ENCODE measurements around the gene STX8. TPM values are rescaled to one million over a fixed set of nuclear protein-coding genes. Genes with fewer than 3 reads are reported as not detected.

The STX8 gene
- total and polyA plus RNA-seq, 9 of the 15 experiments (the other 6 are each of a cell fraction or from before 2014, with no cell fraction given) = 14.6 to 42.5 (median 22.1) TPM

- peak; percentile 37; the same call in 1 of the 2 replicates for TF ChIP-seq REST (IDR thresholded peaks at IDR 0.05; ENCODE audit: borderline replicate concordance)
- TF ChIP-seq REST (CRISPR knock-in tag; IDR thresholded peaks at IDR 0.05; ENCODE audit: low read depth) = no peak
Observed at GRCh38 chr17:9522074-9522473, 53.5 kb downstream of the STX8 start (continued).

- Histone ChIP-seq H2AFZ (ENCODE audit: low read depth, low read length) (no peak overlapping the region), H3K9me3 (replicated peaks; ENCODE audit: control insufficient read depth, insufficient read depth, low read depth, low read length) (no peaks in the 10 kb centered on the region), H3K27ac (ENCODE audit: extremely low read depth, low read depth, low read length) (no peak overlapping the region), H3K4me3 (no peak overlapping the region), H3K79me2 (ENCODE audit: control insufficient read depth, insufficient read depth, low read length) (no peaks in the 10 kb centered on the region), H4K20me1 (replicated peaks; ENCODE audit: control insufficient read depth, insufficient read depth, low read length) (no peaks in the 10 kb centered on the region), H3K36me3 (ENCODE audit: control insufficient read depth, insufficient read depth, low read length) (no peaks in the 10 kb centered on the region), H3K4me2 (ENCODE audit: insufficient read depth, low read length) (no peak overlapping the region), H3K9ac (ENCODE audit: insufficient read depth in 1 of 2, low read depth in 2 of 2, low read length in 2 of 2) (no peak overlapping the region), H3K4me1 (replicated peaks in 1 of 2; ENCODE audit: control insufficient read depth in 2 of 2, insufficient read depth in 2 of 2, low read length in 2 of 2) (peaks cover 0 to 3% of the 10 kb centered on the region in 2 experiments; a peak in 2 of 5 replicates), H3K9me1 (ENCODE audit: control insufficient read depth, insufficient read depth, low read length) (no peaks in the 10 kb centered on the region), H3K27me3 (ENCODE audit: control insufficient read depth in 2 of 2, insufficient read depth in 2 of 2, low read length in 2 of 2) (no peaks in the 10 kb centered on the region)
- ChIA-PET POLR2A (interaction anchor here (1.4 kb wide), 1 partner anchor 115 kb away, joined by 3 read pairs; no protein-coding TSS in a partner anchor), CTCF (ENCODE audit: low intra/inter-chr PET ratio) (no interaction called here)
- FAIRE-seq = no peak
- intact Hi-C loops (cut with micrococcal nuclease) (loop anchor here (2.0 to 5.0 kb wide), 2 partner anchors 54 to 119 kb away; no protein-coding TSS in a partner anchor), in situ Hi-C loops (cut with MboI) (no loop called here)
- 9% methylated on average over 4 of the region's 4 CpGs for WGBS (ENCODE audit: insufficient coverage, low coverage, missing lambda C conversion rate)
- no TSS peak for BruUV-seq (replicated peaks)
- no peak for ATAC-seq
- DNase-seq (ENCODE audit: extremely low read depth in 1 of 4, low spot score in 3 of 4) = peak in 1 of 4 experiments; percentile 4
- TF ChIP-seq TCF7L2 (IDR thresholded peaks at IDR 0.05; ENCODE audit: low read depth, low read length) (no peak), ZNF184 (CRISPR knock-in tag; IDR thresholded peaks at IDR 0.05) (no peak), POLR3A (IDR thresholded peaks at IDR 0.05; ENCODE audit: borderline replicate concordance, extremely low read depth, insufficient read depth, insufficient read length) (no peak), CAMTA2 (CRISPR knock-in tag; conservative IDR thresholded peaks at IDR 0.05) (no peak)
Observed at GRCh38 chr17:9521062-9521461, 54.6 kb downstream of the STX8 start.
